HG02642 (cell line): Measurements from ENCODE around the gene CACNA1D.
A peak's percentile ranks its signal among the peaks of the same experiment; 100 is the strongest.

Experiments
- ATAC-seq: cut with Tn5 transposase; IDR thresholded peaks from one replicate; pipeline ENCODE4 v1.9.1; 2021; ENCODE audit warnings: mild to moderate bottlenecking; ENCODE audit not compliant: unreplicated experiment, poor library complexity

Gene CACNA1D

DNA sequence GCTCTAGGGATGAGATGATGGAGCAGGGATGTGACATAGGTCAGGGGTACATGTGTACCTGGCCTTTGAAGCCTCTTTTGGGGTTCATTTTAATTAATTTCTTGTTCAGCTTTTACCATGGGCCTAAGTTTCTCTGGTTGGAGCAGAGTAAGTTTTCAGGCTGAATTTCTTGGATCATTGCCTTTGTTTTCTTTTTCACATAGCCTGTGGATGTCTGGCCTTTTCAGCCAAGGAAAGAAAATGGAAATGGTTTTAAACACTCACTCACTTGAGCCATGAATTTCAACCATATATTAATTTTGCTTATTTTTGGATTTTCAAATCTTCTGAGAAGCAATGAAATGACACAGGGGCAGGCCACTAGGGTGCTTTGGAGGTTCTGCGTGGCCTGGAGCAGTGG is 30.2 kb downstream of the CACNA1D start:
- ATAC-seq, result no peak

DNA sequence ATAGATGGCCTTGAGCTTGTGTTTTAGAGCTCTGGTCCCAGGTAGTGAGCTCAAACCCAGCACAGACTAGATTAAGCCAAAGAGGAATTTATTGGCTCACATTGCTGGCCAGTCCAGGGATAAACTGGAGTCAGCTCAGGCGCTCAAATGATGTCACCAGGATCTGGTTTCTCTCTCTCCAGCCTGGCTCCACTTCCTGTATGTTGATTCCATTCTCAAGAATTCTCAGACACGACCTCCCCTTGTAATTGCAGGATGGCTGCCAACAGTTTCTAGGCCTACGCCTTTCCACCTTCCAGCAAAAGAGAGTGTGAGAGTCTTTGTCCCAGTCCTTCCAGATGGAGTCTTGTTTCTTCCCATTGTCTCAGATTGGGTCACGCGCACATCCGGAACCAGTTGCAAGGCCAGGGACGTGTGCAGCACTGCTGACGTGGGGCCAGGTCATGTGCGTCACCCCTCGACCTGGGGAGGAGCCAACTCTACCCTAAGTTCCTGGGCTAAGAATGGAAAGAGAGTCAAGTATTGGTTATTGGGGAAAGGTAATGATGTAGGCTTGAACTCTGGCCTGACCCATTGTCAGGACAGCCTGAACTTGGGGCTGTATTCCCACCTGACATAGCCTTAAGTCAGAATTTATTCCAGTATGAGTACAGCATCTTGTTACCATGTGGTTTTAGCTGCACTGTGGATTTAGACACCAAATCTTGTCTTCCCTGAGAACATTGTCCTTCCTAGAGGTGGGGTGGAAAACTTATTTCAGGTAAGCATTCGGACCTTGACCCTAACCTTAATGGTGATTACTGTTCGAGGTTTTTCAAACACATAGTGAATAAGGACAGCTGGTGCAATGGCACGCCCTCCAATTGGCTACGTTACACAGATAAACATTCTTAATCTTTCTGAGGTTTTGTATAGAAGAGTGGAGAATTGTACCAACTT is 31.6 kb downstream of the CACNA1D start:
- no peak for ATAC-seq

DNA sequence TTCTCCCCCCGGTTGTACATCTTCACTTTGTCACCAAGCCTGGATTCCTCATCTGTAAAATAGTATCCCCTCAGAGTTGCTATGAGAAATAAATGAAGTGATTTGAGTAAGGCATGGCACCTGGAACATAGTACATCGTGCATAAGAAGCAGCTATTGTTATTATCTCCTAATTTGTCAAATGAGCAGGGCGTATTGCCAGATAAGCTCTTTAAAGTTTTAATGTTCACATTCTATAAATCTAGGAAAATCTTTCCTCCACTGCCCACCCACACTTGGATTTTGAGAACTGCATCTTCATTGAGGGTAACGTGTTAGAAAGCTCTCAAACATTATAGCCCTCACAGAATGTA is 32.3 kb downstream of the CACNA1D start:
- ATAC-seq, result no peak

DNA sequence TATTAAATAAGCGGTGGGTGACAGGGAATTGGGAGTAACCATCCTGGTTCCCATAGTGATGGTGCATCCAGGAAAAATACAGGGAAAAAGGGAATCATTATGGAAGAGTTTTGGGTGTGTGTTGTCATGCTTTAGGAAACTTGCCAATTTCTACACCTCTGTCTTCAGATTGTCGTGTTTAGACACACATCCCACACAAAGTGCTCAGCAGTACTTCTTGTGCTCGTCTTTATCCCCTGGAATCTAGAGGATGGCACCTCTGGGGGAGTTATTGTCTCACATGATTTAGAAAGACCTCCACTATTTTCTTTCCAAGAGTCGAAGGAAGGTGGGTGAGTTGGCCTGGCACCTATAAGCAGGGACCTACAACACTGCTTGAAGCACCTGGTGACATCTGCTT is 35.8 kb downstream of the CACNA1D start:
- no peak for ATAC-seq

DNA sequence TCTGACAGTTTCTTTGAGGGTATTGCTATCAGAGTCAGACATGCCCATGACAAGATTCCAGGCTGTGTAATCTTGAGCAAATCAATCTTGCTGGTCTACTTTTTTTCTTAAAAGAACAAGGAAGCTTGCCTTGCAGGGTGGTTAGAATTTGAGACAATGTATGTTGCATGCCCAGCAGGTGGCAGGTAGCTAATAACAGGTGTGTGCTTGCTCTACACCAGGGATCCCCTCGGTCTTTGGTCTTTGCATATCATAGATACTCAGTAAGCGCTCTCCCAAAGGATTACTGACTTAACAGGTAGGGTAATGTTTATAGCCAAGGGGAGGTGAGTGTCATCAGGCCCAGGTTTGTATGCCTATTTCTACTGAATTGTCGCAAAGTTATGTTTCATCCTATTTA is 37.3 kb downstream of the CACNA1D start:
- ATAC-seq, result no peak

DNA sequence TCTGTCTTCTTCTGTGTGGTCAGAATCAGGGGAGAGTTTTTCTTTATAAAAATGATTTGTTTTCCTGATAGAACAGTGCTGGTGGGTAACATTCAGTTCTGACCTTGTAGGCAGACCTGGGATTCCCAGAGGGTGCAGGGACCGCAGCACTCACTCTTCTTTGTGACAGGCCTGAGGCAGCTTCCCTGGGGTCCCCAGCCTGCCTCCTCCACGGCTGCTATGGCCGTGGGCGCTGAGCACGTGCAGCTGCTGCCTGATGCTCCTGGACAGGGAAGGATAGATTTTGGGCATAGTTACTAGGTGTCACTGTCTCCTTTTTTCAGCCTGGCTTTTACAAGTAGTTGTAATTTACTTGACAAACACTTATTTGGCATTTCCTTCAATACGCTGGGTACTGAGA is 39.1 kb downstream of the CACNA1D start:
- no peak for ATAC-seq

DNA sequence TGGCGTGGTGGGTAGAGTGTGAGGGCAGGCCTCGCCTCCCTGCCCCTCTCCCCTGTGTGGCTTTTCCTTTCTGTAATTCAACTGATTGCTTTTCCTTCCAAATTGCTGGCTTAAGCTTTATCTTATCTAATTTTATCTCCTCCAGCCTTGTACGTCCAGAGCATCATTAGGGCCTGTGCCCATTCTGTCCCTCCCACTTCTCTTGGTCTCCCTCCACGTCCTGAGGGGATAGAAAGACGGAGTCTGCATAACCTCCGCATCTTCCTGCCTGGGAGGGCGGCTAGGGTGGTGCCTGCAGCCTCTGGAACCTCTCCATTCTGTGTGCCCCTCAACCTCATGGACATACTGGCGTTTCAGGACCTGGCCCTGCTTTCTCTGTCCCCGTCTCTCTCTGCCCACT is 39.8 kb downstream of the CACNA1D start:
- no peak for ATAC-seq

DNA sequence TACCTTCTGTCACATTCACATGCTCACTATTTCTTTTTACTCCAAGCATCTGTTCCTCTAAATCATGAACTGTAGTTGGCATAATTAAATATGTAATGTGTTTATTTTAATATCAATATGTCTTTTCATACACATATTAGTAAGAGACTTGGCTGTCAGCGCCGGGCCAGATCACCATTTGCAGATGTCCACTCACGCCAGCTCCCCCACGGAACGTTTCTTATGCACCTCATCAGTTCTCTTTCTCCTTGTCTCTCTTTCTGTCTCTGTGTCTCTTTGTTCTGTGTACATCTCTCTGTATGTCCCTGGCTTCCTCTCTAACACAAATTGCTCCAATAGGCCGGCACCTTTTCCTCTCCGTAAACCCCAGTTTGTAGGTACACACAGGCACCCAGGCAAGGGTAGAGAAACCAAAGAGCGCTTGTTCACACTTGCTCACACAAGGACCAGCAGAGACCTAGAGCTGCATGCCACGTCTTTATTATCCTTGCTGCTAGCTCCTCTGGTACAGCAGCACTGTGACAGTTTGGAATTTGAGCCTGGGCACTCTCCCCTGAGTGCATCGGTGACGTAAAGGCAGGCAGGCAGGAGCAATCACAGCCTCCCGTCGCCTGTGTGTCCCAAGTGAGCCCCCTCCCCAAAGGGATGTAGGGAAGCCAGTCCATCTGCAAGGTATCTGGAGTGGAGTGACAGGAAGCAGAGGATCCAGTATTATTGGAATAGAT is 40.4 kb downstream of the CACNA1D start:
- ATAC-seq, result no peak

DNA sequence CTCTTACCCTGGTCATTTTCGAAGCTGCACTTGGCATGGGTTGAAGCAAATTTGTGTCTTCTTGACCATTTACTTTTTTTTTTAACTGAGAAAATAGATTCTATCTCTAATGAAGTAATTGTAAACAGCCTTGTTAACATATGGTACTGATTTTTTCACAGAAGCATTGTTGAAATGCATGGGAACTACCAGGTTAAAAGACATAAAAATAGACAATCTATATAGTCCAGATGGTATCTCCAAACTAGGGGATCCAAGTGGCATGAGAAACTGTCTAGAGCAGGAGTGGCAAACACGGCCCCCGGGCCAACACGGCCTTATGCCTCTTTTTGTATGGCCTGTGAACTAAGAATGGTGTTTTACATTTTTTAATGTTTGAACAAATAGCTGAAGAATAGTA is 41.9 kb downstream of the CACNA1D start:
- ATAC-seq, result no peak

DNA sequence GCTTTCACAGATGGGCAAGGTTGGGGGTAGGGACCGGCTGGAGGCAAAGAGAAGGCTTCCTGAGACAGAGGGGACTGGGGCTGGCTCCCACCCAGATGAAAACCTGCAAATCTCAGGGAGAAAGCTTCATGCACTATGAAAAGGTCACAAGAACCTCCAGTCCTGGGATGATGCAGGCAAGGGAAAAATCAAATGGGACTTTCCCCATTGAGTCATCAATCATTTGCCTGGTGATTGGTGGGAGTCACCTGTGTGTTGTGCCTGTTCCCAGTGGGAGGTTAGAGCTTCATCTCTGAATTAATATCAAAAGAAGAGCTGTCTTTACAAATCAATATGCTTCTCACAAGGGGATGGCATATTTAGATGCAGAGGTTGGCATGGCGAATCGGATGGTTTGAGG is 49.9 kb downstream of the CACNA1D start:
- no peak for ATAC-seq

DNA sequence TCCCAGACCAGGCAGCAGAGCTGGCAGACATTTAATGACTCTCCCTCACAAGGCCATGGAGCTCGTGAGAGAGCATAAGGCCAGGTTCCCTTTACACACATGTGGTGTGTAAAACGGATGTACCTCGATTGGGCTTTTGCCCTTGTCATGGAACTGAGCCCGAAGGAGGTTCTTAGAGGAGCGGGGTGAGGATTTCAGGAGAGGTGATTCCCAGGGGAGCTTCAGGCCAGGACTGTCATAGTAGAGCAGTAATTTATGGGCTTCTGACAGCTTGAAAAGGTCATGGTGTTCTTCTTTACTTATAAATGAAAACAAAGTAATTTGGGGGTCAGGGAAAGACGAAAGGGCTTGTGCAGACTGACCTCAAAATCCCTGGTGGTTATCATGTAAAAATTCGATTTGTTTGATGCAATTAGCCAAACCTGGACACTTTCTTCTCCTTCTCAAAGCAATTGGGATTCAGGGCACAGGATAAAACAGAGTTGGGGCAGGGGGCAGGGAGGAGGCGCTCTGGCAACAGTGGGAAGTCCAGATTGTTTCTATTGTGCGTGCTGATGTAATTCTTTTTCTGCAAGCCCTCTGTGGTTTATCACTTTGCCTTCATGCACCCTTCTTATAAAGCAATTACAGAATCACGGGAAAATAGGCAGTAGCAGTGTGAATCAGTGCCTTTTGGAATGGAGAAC is 51.0 kb downstream of the CACNA1D start:
- no peak for ATAC-seq

DNA sequence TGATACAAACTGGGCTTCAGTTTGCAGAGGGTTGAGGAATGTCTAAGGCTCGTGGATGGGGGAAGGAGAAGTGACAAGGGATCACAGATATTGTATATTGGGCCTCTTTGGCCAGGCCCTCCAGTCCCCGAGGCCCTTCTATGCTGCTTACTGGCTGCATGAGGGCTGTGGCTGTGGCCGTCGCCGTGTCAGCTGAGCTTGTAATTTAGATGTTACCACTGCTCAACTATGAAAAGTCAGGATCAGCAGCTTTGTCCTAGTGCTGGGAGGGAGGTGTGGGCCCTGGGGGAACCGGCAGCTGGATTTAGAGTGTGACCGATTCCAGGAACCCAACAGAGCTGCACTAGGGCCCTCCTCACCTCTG is 51.6 kb downstream of the CACNA1D start:
- no peak for ATAC-seq

DNA sequence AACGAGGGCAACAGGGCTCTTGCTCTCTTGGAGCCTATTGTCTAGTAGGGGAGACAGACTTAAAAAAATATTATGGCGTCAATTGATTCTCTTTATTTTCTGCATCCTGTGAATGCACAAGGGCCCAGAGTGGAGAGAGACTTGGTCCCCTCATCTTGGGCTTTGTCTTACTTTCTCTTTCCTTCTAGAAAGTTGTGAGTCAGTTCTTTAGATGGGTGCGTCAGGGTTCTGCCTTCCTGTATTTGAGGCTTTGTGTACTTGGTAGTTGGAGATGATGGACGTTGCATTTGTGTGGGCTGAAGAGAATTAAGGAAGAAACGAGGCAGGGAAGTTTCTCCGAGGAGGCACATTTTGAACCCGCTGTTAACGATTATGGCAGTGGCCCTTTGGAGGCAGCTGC is 52.9 kb downstream of the CACNA1D start:
- ATAC-seq, result no peak

DNA sequence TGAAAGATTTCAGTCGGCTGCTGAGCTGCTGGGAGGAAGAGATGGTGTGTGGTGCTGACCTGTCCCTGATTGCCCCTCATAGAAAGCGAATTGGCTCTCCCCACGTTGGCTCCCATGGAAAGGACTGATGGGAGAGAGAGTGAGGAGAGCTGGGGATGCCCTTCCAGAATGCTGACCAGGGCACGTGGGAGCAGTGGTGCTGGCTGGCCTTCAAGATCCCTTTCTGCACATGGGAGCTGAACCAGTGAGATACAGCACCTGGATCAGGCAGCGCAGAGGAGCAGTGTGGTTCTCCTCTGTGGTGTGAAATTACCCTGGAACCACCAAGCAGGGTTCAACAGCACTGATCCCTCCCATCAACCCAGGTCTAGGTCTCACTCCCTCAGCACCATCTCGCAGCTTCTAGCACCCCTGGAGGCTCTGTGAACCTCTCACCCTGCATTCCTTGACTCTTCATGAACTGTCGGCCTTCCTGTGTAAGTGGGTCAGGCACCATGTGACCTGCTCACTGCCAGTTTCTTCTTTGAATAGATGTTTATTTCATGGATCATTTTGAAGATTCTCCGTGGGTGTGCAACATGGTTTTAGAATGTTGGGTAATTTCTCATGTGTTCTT is 55.7 kb downstream of the CACNA1D start:
- no peak for ATAC-seq

DNA sequence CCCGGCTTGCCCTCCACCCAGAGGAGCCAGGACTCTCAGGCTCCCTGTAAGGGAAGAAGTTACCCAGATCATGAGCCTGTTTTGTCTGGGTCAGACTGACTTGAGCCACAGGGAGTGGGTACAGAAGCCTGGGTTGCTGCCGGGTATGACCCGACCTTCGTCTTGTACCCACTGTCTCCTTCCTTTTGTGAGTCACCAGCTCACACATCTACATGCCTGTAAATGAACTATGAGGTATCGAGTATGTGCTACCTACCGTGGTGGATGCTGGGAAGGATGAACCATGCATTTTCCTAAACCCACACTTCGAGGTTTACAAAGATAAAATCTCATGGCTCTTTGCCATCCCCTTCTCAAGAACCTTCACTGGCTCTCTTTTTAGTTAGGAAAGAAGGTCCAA is 56.9 kb downstream of the CACNA1D start:
- no peak for ATAC-seq

DNA sequence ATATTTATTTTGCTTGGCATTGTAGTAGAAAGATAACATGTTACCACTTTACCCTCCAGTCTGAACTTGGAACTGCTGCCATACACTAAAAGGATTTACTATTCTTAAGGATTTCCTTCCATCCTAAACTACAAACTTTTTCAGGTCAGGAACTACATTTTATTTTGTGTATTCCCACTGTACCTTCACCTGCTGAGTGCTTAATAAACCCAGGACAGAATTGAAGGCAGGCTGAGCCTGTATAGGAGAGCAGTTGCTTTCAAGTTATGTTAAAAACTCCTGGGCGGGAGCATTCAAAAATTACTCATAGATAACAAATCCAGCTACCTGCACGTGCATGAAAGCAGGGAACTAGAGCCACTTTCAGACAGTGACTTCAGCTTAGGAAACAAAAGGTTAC is 58.3 kb downstream of the CACNA1D start:
- ATAC-seq, result no peak

DNA sequence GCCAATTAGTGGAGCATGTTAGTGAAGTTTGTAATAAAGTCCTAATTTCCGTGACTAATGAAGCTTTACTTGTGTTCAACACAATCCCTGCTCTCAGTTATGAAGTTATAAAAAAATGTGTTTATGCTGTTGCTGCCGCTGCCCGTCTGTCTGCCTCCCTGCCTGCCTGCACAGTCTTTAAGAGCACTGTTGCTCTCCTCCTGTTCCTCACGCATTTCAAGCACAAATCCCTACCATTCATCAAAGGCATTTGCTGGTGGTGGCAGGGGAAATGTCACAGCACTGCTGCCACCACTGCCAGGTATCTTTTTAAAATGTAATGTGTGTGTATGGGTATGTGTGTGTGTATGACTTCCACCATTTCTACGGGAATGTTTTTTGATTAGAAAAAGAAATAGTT is 58.8 kb downstream of the CACNA1D start:
- no peak for ATAC-seq

DNA sequence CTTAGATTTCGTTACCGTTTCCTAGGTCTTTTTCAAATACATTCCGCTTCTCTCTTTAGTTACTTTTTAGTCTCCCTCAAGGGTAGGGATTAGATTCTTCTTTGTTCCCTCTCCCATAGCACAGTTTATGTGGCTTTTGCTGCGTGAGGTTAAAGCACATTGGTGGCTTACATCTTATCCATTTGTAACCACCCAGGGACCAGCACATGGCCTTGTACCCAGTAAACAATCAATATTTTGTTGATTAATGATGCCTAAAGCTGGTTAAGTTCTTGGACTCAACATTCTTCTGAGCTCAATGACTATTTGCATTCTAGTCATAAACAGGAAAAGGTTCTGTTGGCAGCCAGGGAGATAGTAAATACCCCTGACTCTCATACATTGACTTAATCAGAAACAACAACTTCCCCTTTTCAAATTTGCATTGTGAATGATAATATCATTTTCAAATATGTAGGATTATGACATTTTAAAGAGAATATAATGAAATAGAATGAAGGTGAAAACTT is 60.2 kb downstream of the CACNA1D start:
- ATAC-seq, result peak; percentile 78

DNA sequence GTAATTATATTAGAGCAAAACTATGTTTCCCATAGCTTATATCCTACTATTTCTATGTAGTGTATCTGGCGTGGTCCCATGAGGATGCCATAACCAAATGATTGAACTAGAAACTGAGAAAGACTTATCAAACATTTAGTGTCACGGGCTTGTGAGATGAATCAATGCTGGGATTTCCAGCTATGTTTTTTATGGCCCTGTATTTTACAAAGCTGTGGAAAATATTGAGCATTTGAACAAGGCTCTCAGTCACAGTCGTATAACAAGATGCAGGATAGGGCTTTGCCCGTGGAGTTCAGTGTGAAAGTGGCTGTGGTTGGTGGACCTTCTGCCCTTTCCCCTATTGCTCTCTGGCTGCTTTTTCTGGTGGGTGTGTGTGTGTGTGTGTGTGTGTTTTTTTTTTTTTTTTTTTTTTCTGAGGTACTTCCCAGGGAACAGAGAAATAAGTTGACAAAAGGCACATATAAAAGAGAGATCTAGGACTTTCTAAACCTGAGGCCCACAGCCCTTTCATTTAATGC is 60.7 kb downstream of the CACNA1D start:
- ATAC-seq, result peak; percentile 80

DNA sequence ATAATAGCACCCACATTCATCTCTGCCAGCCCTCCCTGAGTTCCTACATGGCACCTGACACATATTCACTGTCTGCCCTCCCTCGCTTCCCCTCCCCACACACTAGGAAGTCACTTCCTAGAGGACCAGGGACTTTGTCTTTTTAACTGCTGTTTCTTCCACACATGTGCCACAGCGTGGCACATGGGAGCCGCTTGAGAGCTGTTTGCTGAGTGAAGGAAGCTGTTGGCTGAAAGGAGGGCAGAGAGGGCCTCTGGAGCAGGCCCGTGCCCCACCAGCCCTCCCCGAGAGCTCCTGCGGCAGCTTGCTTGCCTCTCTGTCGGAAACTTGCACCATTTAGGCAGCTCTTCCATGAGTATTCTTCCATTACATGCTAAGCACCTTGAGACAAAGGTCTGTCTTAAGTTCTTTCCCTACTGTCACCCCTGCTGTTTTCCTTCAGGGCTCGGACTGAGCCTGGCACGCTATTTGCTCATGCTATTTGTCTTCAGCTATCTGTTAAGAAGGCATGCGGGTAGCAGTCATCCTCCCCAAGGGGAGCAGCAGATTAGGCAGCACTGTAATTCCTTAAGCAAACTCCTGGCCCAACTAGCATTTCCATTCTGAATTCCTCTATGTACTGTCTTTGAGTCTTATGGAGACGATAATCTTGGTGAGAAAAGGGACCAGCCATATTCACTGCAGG is 72.2 kb downstream of the CACNA1D start:
- no peak for ATAC-seq
